HG02943 (cell line): Measurements from ENCODE around the gene SLBP.

ENCODE experiments used
- ATAC-seq: cut with Tn5 transposase; IDR thresholded peaks from one replicate; pipeline ENCODE4 v1.9.1; 2021; ENCODE audit warnings: mild to moderate bottlenecking, low read depth, moderate library complexity; ENCODE audit not compliant: unreplicated experiment

Gene SLBP

DNA sequence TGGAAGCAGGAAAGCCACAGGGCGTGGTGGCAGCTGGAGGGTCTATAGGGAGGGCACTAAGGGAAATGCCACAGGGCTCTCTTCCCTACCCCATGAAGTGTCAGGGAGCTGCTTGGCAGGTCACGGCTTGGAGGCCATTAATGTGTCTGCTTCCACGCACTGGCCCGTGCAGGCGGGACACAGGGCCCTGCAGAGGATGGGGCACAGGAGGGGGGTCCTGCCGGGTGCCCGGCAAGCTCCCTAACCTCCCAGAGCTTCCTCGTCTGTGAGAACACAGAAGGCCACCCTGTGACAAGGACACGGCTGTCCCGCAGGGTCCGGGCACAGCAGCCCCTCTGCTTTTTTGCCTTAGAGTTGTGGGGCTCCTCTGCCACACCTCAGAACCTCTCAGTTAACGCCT is 53.5 kb downstream of the SLBP start:
- no peak for ATAC-seq

DNA sequence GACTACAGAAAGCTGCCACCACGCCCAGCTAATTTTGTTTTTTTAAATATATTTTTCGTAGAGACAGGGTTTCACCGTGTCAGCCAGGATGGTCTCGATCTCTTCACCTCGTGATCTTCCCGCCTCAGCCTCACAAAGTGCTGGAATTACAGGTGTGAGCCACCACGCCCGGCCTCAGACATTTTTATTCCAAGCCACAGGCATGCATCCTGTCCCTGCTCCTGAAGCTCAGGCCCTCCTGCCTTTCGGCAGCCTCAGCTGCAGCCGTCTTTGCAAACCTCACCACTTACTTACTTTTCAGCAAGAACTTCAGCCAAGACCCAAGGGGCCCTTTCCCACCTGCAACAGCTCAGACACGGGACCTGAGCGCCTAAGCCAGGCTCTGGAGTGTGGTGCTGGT is 54.0 kb downstream of the SLBP start:
- ATAC-seq: no peak

DNA sequence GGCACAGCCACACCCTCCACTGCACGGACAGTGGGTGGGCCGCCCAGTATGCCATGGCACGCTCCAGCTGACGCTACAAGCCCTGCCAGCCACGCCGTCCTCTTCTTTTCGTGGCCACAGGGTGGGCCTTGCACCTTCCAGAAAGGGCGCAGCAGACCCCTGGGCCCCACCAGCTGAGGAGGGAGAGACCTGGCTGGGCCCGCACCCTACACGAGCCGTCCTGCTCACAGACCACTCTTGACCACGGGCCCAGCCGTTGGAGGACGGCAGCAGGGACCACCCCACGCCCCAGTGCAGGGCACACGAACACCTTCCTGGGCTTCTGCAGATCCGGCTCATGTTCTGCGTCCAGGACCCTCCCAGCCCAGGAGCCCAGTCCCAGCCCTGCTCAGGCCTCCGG is 55.1 kb downstream of the SLBP start:
- no peak for ATAC-seq

DNA sequence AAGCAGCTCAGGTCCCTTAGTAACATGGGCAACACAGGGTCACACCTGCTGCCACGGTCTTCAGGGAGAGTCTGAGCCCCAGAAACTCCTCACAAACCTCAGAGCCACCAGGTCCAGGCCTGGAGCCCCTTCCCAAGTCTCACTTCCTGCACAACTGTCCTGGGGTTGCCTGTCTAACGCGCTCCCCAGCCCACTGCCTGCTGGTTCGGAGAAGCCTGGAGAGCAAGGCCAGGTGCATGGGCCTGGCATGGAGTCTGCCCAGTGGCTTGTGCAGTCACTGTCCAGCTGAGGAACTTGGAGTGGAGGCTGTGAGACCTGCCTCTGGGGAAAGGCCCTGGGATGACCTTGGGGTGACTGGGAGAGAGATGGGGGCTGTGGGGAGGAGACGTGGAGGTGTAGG is 56.0 kb downstream of the SLBP start:
- no peak for ATAC-seq

DNA sequence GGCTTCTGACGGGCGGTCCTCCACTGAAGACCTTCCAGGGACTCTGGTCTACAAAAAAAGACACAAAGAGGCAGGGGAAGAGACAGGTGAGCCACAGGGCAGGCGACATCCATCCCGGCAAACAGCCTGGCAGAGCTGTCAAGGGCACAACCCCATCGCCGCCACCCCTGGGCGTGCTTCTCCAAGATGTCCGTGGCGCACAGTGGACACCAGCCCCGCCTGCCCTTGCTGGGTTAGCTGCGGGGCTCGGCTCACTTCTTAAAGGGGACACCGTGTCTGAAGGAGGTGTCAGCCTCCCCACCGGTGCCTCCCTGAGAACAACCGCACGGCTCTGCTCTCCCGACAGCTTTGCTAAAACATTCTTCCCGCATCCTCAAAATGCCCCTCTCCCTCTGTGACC is 56.4 kb downstream of the SLBP start:
- ATAC-seq: no peak

DNA sequence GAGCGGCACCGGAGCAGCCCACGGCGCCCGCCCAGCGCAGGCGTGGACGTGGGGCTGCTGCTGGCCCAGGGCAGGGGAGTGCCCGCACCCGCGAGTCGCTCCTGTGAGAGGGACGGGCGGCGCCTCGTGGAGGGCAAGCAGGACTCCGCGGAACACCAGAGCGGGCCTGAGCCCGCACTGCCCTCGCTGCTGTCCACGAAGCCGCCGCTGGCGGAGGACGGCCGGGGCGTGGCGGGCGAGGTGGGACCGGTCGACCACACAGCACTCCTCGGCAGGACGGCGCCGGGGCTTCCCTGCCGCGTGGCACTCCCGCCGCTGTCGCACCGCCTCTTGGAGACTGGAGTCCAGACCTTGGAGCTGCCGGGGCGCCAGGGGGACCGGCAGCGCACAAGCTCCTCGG is 57.0 kb downstream of the SLBP start:
- no peak for ATAC-seq

DNA sequence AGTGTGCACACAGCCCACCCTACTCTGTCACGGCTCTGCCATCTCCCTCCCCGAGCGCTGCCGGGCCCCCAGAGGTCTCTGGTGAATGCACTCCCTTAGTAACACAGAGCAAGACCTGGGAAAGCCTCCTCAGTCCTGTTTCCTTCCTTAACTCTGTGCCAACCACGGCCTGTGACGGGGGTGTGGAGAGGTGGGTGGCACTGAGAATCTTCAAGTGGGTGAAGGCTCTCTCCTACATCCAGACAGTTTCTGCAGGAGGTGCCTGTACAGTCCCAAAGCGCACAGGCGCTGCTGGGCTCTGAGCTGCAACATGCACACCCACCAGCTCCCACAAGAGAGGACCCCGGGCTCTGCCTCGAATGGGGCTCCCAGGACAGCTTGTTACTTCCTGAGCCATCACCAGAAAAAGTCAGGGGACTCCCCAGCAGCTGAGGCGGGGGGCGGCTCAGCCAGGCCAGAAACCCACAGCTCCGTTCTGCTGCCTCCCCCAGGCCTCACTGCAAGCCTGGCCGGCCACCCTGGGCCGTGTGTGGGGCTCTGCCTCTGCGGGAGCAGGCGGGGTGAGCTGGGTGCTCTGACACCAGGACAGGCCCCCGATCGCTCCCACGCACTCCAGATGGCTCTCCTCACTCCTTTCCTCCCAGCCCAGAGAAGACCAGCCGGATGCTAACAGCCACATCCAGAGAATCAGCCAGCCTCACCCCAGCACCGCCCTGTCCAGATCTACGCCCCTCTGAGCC is 57.7 kb downstream of the SLBP start:
- ATAC-seq: no peak

DNA sequence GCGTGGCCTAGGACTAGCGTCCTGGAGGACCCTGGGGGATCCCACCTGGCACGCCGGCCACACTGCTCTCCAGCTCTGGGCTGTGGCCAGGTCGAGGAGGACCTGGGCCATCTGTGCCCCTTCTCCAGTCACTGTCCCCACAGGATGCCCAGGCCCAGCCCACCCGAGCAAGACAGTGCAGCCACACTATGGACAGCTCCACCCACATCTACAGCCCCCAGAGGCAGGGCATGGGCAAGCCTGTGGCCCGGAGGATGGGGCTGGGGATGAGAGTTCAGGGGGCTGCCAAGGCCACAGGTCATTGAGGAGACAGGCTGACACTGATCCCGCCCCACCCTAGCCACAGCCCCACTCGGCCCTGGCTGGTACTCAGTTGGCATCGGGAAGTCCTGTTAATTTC is 58.3 kb downstream of the SLBP start:
- ATAC-seq: no peak

DNA sequence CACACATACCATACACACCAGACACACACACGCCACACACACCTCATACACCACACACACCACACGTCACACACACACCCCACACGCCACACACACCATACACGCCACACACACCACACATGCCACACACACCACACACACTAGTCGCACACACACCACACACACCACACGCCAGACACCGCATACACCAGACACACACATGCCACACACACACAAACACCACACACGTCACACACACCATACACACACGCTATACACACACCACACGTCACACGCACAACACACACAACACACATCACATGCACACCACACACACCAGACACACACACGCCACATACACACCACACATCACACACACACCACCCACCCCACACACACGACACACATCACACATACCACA is 60.0 kb downstream of the SLBP start:
- no peak for ATAC-seq

DNA sequence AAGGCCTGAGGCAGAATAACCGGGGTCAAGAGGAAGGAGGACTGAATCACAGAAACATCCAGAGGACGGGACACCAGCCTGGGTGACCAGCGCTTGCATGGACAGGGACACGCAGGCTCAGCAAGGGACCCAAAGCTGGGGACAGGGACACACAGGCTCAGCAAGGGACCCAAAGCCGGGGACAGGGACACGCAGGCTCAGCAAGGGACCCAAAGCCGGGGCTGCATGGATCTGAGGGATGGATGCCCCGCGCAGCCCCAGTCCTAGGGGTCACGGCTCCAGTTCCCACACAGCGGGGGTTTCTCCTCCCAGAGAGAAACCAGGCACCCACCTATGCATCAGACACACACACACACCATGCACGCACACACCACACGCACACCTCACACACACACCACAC is 60.5 kb downstream of the SLBP start:
- no peak for ATAC-seq

DNA sequence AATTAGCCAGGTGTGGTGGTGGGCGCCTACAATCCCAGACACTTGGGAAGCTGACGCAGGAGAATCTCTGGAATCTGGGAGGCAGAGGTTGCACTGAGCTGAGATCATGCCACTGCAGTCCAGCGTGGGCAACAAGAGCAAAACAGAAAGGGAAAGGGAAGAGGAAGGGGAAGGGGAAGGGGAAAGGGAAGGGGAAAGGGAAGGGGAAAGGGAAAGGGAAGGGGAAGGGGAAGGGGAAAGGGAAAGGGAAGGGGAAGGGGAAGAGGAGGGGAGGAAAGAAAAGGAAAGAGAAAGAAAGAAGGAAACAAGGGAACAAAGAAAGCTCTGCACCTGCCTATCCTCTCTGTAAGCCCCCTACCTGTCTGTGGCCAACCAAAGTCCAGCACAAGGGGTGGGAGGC is 63.2 kb downstream of the SLBP start:
- no peak for ATAC-seq

DNA sequence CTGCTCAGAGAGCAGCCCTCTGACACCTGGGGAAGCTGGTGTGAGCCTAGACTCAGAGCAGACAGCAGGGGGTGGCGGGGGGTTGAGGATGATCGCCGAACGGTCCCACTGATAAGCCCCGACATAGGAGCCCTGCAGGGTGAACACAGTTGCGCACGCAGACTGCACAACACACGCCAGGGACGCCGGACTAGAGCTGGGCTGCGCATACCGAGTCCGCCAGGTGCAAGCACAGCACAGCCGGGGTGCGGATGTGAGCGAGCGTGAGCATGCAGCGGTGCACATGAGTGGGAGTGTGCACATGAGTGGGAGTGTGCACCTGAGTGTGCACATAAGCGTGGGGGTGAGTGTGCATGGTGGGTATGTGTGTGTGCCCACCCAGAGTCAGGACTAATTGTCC is 64.7 kb downstream of the SLBP start:
- ATAC-seq: no peak

DNA sequence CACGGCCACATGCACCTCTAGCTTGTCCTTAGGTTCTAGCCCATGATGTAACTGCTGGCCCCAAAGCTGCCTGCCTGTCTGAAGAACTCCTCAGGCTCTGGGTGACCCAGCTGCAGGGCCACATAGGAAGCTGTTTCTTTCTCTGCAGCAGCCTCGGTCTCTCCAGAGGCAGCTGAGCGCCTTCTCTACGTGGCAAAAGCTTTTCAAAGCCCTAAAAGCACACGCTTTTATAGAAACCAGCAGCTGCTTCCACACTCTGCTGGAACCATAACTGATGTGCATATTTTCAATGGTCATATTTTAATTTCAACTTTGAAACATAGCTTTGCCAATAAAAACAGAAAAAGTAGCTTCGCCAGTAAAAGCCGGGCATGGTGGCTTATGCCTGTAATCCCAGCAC is 65.4 kb downstream of the SLBP start:
- no peak for ATAC-seq

DNA sequence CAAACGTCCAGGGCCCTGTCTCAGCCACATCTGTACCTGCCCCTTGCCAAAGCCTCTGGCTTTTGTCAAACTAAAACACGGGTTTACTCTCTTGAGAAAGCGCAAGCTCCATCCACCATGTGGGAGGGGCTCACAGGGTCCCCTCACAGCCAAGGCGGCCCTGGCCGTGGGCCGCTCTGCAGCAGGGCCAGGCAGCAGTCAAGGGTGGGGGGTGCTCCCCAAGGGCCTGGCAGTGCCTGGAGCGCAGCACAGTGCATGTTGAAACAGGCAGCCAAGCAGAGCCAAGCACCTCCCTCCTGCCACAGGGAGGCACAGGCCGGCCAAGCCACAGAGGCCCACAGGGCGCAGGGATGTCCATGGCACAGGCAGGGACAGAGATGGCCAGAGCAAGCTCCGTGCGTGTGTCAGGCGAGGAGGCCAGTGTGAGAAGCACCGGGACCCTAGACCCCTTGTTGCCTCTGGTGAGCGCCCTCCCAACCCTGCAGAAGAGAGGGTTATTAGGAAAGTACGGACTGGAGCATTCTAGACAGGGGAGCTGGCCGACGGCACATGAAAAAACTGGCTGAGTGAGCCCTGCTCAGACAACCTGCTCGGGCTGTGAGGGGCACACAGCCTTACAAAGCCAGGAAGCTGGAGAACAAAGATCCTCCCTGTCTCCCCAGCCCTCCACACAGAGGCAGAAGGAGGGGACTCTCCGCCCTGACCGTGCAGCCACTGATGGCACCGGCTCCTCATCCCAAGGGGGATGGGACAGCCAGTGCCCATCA is 67.0 kb downstream of the SLBP start:
- no peak for ATAC-seq

DNA sequence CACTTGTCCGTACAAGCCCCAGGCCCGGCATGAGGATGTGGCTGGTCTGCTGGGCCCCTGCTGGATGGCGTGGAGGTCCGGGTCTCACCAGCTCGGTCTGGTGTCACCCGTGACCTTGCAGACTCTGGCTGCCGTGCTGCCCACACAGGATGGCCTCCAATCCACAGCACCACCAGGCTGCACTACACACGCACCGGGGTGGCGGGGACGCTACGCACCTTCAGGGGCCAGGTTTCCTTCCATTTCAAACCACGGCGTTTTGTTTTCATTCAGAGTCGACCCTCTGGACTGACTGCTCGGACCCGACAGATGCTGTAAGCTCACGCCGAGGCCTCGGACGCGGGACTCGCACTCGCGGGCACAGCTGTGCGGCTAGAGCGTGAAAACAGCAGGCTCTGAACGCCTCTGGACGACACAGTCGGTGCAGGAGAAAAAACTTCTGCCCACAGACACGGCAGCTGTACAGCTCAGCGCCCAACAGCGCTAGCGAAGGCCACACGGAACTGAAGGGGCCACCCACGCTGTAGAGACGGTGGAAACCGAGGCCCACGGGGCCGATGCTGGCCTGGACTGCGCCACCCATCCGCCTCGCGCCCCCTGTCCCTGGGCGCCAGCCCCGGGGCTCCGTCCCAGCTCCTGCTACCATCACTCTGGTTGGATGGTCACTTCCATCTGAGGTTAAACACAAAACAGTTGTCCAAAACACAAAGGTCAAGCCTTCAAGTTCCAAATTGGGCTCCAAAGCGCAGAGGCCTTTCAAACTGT is 68.0 kb downstream of the SLBP start:
- ATAC-seq: no peak
